PC-3 (cell line): ENCODE results near the gene WDR38. TPM values are rescaled to one million over a fixed set of nuclear protein-coding genes. Genes with fewer than 3 reads are reported as not detected.
A peak's percentile ranks its signal among the peaks of the same experiment; 100 is the strongest.

Experiments
- ATAC-seq: fragments of 200-7000 bp; cut with Tn5 transposase; 2 replicates; pipeline ENCODE4 v1.9.1; 2020; ENCODE audit warnings: mild to moderate bottlenecking, moderate library complexity
- BruUV-seq: library from RNA; stranded (reverse); fragments of 400-500 nt; replicated peaks from 2 replicates; lab custom pipeline; 2021; lab: Mats Ljungman, UMichigan
- CTCF ChIA-PET: fragments of 300-600 bp; sonication (Branson Sonifier 250); formaldehyde crosslinking; loops from one replicate; lab custom pipeline; 2022; ENCODE audit warnings: antibody characterized with exemption; lab: Charles Lee
- POLR2A ChIA-PET: fragments of 300-600 bp; sonication (Branson Sonifier 250); formaldehyde crosslinking; loops from one replicate; lab custom pipeline; 2022; ENCODE audit warnings: antibody characterized with exemption; ENCODE audit not compliant: unreplicated experiment; lab: Charles Lee
- DNase-seq: peaks from one replicate; pipeline ENCODE4 v3.0.0-alpha.2; 2015
- H2AFZ ChIP-seq: fragments of 300-600 bp; sonication (generic); 2 replicates; pipeline ENCODE4 v1.6.0; 2016; ENCODE audit warnings: antibody characterized with exemption, low read length
- H3F3A ChIP-seq: fragments of 300-600 bp; sonication (generic); one replicate; pipeline ENCODE4 v1.6.0; 2017; ENCODE audit warnings: antibody characterized with exemption, low read length, control low read depth, mild to moderate bottlenecking; ENCODE audit not compliant: unreplicated experiment
- H3K27ac ChIP-seq: fragments of 300-600 bp; sonication (generic); 2 replicates; pipeline ENCODE4 v1.5.1; 2016; ENCODE audit warnings: mild to moderate bottlenecking, low read length
- H3K27me3 ChIP-seq: fragments of 300-600 bp; sonication (generic); 2 replicates; pipeline ENCODE4 v1.6.1; 2016; ENCODE audit warnings: low read length, mixed read lengths
- H3K36me3 ChIP-seq: fragments of 300-600 bp; sonication (generic); 2 replicates; pipeline ENCODE4 v1.6.1; 2016; ENCODE audit warnings: low read depth, mixed run types, low read length, mixed read lengths
- H3K4me1 ChIP-seq: fragments of 300-600 bp; sonication (generic); 2 replicates; pipeline ENCODE4 v1.5.1; 2016; ENCODE audit warnings: low read length; ENCODE audit not compliant: insufficient read depth
- H3K4me2 ChIP-seq: fragments of 300-600 bp; sonication (generic); 2 replicates; pipeline ENCODE4 v1.6.0; 2016; ENCODE audit warnings: low read length
- H3K4me3 ChIP-seq: fragments of 300-600 bp; sonication (generic); 2 replicates; pipeline ENCODE4 v1.5.1; 2016; ENCODE audit warnings: mild to moderate bottlenecking, low read length, mixed read lengths
- H3K79me2 ChIP-seq: fragments of 300-600 bp; sonication (generic); 2 replicates; pipeline ENCODE4 v1.6.1; 2017; ENCODE audit warnings: low read length, mixed read lengths
- H3K9ac ChIP-seq: fragments of 300-600 bp; sonication (generic); 2 replicates; pipeline ENCODE4 v1.6.0; 2016; ENCODE audit warnings: mild to moderate bottlenecking, low read length
- H3K9me2 ChIP-seq: fragments of 300-600 bp; sonication (generic); replicated peaks from 2 replicates; pipeline ENCODE4 v1.6.1; 2016; ENCODE audit warnings: mixed run types, low read length, mixed read lengths
- H3K9me3 ChIP-seq: fragments of 300-600 bp; sonication (generic); 2 replicates; pipeline ENCODE4 v1.6.1; 2016; ENCODE audit warnings: low read length, mixed read lengths
- H4K20me1 ChIP-seq: fragments of 300-600 bp; sonication (generic); 2 replicates; pipeline ENCODE4 v1.6.1; 2016; ENCODE audit warnings: low read length, mixed read lengths
- EZH2 ChIP-seq: fragments of 300-600 bp; sonication (generic); IDR thresholded peaks from one replicate; pipeline ENCODE4 v1.6.1; 2017; ENCODE audit warnings: antibody characterized with exemption, mild to moderate bottlenecking, low read length; ENCODE audit not compliant: unreplicated experiment
- EZH2phosphoT487 ChIP-seq: fragments of 300-600 bp; sonication (generic); IDR thresholded peaks from 2 replicates; pipeline ENCODE4 v1.6.1; 2018; ENCODE audit warnings: mild to moderate bottlenecking, antibody characterized with exemption, low read length, borderline replicate concordance
- intact Hi-C: fragments of 100-400 bp; cut with micrococcal nuclease; formaldehyde crosslinking; loops from 2 replicates; pipeline ENCODE4 v1.9.0; 2023
- total RNA-seq: library from RNA; depleted of rRNA; stranded (reverse); fragments of >200 nt; gene quantifications from 2 replicates; pipeline ENCODE4 v1.2.3, GENCODE V29; 2014
- TF ChIP-seq, protein P1 (sequence below): fragments of 300-600 bp; sonication (generic); conservative IDR thresholded peaks from 2 replicates; pipeline ENCODE4 v1.5.1; 2017; ENCODE audit warnings: antibody characterized with exemption, low read depth, mild to moderate bottlenecking, low read length

The WDR38 gene
- total RNA-seq, 1 experiment from 2014 or later, result not detected

DNA sequence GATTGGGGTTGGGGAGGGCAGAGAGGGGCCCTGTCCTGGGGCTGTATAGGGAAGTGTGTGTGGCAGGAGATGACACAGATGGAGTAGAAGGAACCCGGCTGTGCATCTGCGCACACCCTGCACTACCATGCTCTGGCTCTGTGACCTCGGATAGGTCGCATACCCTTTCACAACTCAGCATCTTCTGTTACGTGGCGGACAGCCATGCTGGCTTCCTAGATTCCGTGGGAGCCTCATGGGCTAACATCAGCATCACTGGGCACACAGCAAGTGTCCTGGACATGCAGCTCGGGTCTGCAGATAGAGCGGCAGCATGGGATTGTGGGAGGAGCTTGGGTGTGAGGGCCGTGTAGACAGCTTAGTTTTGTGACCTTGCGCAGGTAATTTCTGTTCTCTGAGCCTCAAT is 17.9 kb downstream of the WDR38 start:
- H3K4me2 ChIP-seq, result peak overlapping the region; percentile 99
- intact Hi-C loops, result no loop called here
- H3K9me2 ChIP-seq, result no peaks in the 10 kb centered on the region
- no peaks in the 10 kb centered on the region for H3K27me3 ChIP-seq
- peaks cover 26% of the 10 kb centered on the region for H3K4me1 ChIP-seq
- no peaks in the 10 kb centered on the region for H3K9me3 ChIP-seq
- ATAC-seq (no peak), DNase-seq (no peak)
- no peak overlapping the region for H2AFZ ChIP-seq
- peaks cover 78% of the 10 kb centered on the region for H3K79me2 ChIP-seq
- no TSS peak for BruUV-seq
- H3F3A ChIP-seq, result no peaks in the 10 kb centered on the region
- H3K4me3 ChIP-seq, result peak overlapping the region; percentile 97
- peaks cover 19% of the 10 kb centered on the region for H3K36me3 ChIP-seq
- ChIA-PET POLR2A (no interaction called here), CTCF (no interaction called here)
- H3K27ac ChIP-seq, result no peak overlapping the region
- H4K20me1 ChIP-seq, result peaks cover 23% of the 10 kb centered on the region
- no peak overlapping the region; the same call in 1 of the 2 replicates for H3K9ac ChIP-seq
- no peak for TF ChIP-seq EZH2phosphoT487
- TF ChIP-seq, protein P1, sequence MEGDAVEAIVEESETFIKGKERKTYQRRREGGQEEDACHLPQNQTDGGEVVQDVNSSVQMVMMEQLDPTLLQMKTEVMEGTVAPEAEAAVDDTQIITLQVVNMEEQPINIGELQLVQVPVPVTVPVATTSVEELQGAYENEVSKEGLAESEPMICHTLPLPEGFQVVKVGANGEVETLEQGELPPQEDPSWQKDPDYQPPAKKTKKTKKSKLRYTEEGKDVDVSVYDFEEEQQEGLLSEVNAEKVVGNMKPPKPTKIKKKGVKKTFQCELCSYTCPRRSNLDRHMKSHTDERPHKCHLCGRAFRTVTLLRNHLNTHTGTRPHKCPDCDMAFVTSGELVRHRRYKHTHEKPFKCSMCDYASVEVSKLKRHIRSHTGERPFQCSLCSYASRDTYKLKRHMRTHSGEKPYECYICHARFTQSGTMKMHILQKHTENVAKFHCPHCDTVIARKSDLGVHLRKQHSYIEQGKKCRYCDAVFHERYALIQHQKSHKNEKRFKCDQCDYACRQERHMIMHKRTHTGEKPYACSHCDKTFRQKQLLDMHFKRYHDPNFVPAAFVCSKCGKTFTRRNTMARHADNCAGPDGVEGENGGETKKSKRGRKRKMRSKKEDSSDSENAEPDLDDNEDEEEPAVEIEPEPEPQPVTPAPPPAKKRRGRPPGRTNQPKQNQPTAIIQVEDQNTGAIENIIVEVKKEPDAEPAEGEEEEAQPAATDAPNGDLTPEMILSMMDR, result no peak
- no peak for TF ChIP-seq EZH2

DNA sequence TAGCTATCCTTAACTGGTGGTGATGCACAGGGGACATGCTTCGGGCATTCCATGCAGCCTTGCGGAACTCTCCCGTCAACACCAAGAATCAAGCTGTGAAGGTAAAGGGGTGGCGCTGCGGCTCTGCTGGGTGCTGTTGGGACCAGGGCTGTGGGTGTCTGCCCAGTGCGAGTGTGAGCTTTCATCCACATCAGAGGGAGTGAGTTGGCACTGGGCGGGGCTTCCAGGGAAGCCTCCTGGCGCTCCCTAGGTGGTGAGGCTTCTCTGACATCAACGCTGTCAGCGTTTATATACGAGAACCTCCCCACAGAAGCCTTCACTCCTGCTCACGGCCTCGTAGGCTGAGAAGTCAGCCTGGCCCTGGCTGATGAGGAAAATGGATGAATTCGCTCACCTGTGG is 20.4 kb downstream of the WDR38 start:
- intact Hi-C loops, result no loop called here
- no peak overlapping the region for H2AFZ ChIP-seq
- ChIA-PET CTCF (no interaction called here), POLR2A (no interaction called here)
- H3F3A ChIP-seq, result no peaks in the 10 kb centered on the region
- H3K27ac ChIP-seq, result no peak overlapping the region
- H3K4me2 ChIP-seq, result no peak overlapping the region
- ATAC-seq, result no peak
- H3K9me3 ChIP-seq, result no peaks in the 10 kb centered on the region
- TF ChIP-seq EZH2phosphoT487 (no peak), EZH2 (no peak)
- TF ChIP-seq, protein P1, result no peak
- H3K4me3 ChIP-seq, result no peak overlapping the region
- DNase-seq, result no peak
- peaks cover 23% of the 10 kb centered on the region for H4K20me1 ChIP-seq
- H3K36me3 ChIP-seq, result peaks cover 23% of the 10 kb centered on the region
- peaks cover 16% of the 10 kb centered on the region for H3K4me1 ChIP-seq
- no TSS peak for BruUV-seq
- no peak overlapping the region for H3K9ac ChIP-seq
- no peaks in the 10 kb centered on the region for H3K27me3 ChIP-seq
- H3K9me2 ChIP-seq, result no peaks in the 10 kb centered on the region
- H3K79me2 ChIP-seq, result peaks cover 64% of the 10 kb centered on the region

DNA sequence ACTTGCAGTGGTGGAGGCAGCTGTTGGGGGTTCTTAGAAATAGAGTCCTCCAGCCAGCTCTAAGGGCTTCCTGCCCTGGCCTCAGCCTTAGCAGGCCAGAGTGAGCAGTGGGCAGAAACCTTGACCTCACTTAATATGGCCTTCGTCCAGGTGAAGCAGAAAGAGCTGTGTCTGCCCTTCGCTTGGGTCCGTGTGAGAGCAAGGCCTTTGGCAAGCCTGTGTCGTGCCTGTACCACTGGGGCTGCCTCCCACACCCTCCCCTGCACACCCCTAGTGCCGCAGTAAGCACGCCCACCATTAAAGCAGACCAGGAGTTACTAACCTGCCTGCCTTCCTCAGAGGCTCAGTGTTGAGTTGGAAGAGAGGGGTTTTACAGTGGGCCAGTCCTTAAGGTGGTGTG is 22.2 kb downstream of the WDR38 start:
- Histone ChIP-seq H3K9me3 (no peaks in the 10 kb centered on the region), H3K27ac (no peak overlapping the region), H3K9ac (no peak overlapping the region), H3K4me3 (no peak overlapping the region), H2AFZ (no peak overlapping the region), H3K36me3 (peaks cover 23% of the 10 kb centered on the region), H3K4me2 (no peak overlapping the region), H3K79me2 (peaks cover 46% of the 10 kb centered on the region), H3K9me2 (no peaks in the 10 kb centered on the region), H3F3A (no peaks in the 10 kb centered on the region), H3K27me3 (no peaks in the 10 kb centered on the region), H4K20me1 (peaks cover 20% of the 10 kb centered on the region), H3K4me1 (peaks cover 13% of the 10 kb centered on the region)
- CTCF ChIA-PET, result no interaction called here
- ATAC-seq (no peak), DNase-seq (no peak)
- no TSS peak for BruUV-seq
- intact Hi-C loops, result no loop called here
- POLR2A ChIA-PET, result no interaction called here
- TF ChIP-seq EZH2phosphoT487, result no peak
- TF ChIP-seq, protein P1, result no peak
- TF ChIP-seq EZH2, result no peak
